PC-9 (cell line): ENCODE results near the gene PRPF8. TPM values are rescaled to one million over a fixed set of nuclear protein-coding genes. Genes with fewer than 3 reads are reported as not detected.
"Not testable (repeated sequence)": the region's sequence is repeated elsewhere in the genome, so short reads cannot be mapped to it uniquely, and the experiment has no call there.

Source experiments
- BruUV-seq: library from RNA; stranded (reverse); fragments of 400-500 nt; replicated peaks from 2 replicates; lab custom pipeline; 2021; lab: Mats Ljungman, UMichigan
- CTCF ChIA-PET: fragments of 300-600 bp; sonication (Branson Sonifier 250); formaldehyde crosslinking; loops from one replicate; lab custom pipeline; 2022; ENCODE audit warnings: antibody characterized with exemption; lab: Charles Lee
- POLR2A ChIA-PET: fragments of 300-600 bp; sonication (Branson Sonifier 250); formaldehyde crosslinking; loops from one replicate; lab custom pipeline; 2022; ENCODE audit warnings: antibody characterized with exemption; ENCODE audit not compliant: unreplicated experiment; lab: Charles Lee
- DNase-seq, 2 experiments: peaks; one replicate each; pipeline versions ENCODE4 v3.0.0 to v3.0.0-alpha.2; 2015 to 2022; ENCODE audit warnings: mixed read lengths in 1 of 2
- H2AFZ ChIP-seq: fragments of 200-600 bp; sonication (generic); 2 replicates; pipeline ENCODE4 v1.8.1; 2017; ENCODE audit warnings: antibody characterized with exemption
- H3F3A ChIP-seq: fragments of 200-600 bp; sonication (generic); 2 replicates; pipeline ENCODE4 v1.8.1; 2017; ENCODE audit warnings: antibody characterized with exemption, mild to moderate bottlenecking, low read depth; ENCODE audit not compliant: insufficient read depth
- H3K27ac ChIP-seq: fragments of 200-600 bp; sonication (generic); 2 replicates; pipeline ENCODE4 v1.6.1; 2016; ENCODE audit warnings: mixed run types
- H3K27me3 ChIP-seq: fragments of 200-600 bp; sonication (generic); 2 replicates; pipeline ENCODE4 v1.6.1; 2016; ENCODE audit warnings: low read depth, mixed run types; ENCODE audit not compliant: insufficient read depth
- H3K36me3 ChIP-seq: fragments of 200-600 bp; sonication (generic); 2 replicates; pipeline ENCODE4 v1.6.1; 2016; ENCODE audit warnings: low read depth, mixed run types
- H3K4me1 ChIP-seq: fragments of 200-600 bp; sonication (generic); replicated peaks from 2 replicates; pipeline ENCODE4 v1.6.1; 2016; ENCODE audit warnings: mixed run types; ENCODE audit not compliant: insufficient read depth
- H3K4me2 ChIP-seq: fragments of 200-600 bp; sonication (generic); 2 replicates; pipeline ENCODE4 v1.6.1; 2017; ENCODE audit warnings: mixed run types
- H3K4me3 ChIP-seq: fragments of 200-600 bp; sonication (generic); 2 replicates; pipeline ENCODE4 v1.6.1; 2016; ENCODE audit warnings: mixed run types
- H3K79me2 ChIP-seq: fragments of 200-600 bp; sonication (generic); 2 replicates; pipeline ENCODE4 v1.6.1; 2017; ENCODE audit warnings: low read depth, mixed run types
- H3K9me2 ChIP-seq: fragments of 200-600 bp; sonication (generic); 2 replicates; pipeline ENCODE4 v1.8.1; 2017; ENCODE audit warnings: mild to moderate bottlenecking; ENCODE audit not compliant: insufficient read depth
- H3K9me3 ChIP-seq: fragments of 200-600 bp; sonication (generic); 2 replicates; pipeline ENCODE4 v1.8.1; 2016; ENCODE audit warnings: low read depth; ENCODE audit not compliant: insufficient read depth
- H4K20me1 ChIP-seq: fragments of 200-600 bp; sonication (generic); 2 replicates; pipeline ENCODE4 v1.8.1; 2017; ENCODE audit not compliant: insufficient read depth
- EZH2 ChIP-seq: fragments of 200-600 bp; sonication (generic); IDR thresholded peaks from 2 replicates; pipeline ENCODE4 v1.8.0; 2017; ENCODE audit warnings: antibody characterized with exemption, low read depth
- intact Hi-C: fragments of 100-400 bp; cut with micrococcal nuclease; formaldehyde crosslinking; loops from one replicate; pipeline ENCODE4 v1.10.0; 2022; ENCODE audit not compliant: unreplicated experiment
- total RNA-seq: library from RNA; stranded (reverse); gene quantifications from 2 replicates; pipeline ENCODE4 v1.2.3, GENCODE V29; 2021
- TF ChIP-seq, protein P1 (sequence below): fragments of 200-600 bp; sonication (generic); conservative IDR thresholded peaks from 2 replicates; pipeline ENCODE4 v1.6.1; 2017; ENCODE audit warnings: mixed run types, antibody characterized with exemption, mild to moderate bottlenecking, moderate library complexity

PRPF8 gene
- total RNA-seq, 1 experiment from 2014 or later: 496 TPM

DNA sequence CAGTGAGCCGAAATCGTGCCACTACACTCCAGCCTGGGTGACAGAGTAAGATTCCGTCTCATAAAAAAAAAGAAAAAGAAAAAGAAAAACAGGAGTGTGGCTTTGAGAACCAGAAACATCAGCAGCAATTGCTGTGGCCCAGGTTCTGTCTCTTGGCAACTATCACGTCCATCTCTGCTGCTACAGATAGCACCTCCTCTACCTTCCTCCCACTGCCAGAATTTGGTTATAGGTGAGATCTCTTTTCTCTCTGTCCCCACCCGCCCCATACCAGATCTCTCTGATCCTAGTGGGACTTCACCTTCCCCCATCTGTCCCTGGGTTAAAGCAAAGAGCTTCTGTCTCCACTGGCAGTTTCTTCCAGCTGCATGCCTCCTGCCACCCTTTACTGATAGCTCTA, 22.4 kb upstream of the PRPF8 start:
- no peaks in the 10 kb centered on the region for H3K9me2 ChIP-seq
- H3K4me1 ChIP-seq: peaks cover 8% of the 10 kb centered on the region
- H3K79me2 ChIP-seq: no peaks in the 10 kb centered on the region
- H3K27me3 ChIP-seq: no peaks in the 10 kb centered on the region
- ChIA-PET POLR2A (no interaction called here), CTCF (no interaction called here)
- intact Hi-C loops: no loop called here
- no peaks in the 10 kb centered on the region for H3K9me3 ChIP-seq
- no peak overlapping the region for H3K4me2 ChIP-seq
- H2AFZ ChIP-seq: no peak overlapping the region
- no peaks in the 10 kb centered on the region for H4K20me1 ChIP-seq
- H3K27ac ChIP-seq: no peak overlapping the region
- no peak overlapping the region for H3K4me3 ChIP-seq
- 0 out of 2 replicates have a peak, but pooled peaks cover 3% of the 10 kb centered on the region for H3K36me3 ChIP-seq
- DNase-seq: no peak
- TF ChIP-seq EZH2: no peak
- TF ChIP-seq, protein P1, sequence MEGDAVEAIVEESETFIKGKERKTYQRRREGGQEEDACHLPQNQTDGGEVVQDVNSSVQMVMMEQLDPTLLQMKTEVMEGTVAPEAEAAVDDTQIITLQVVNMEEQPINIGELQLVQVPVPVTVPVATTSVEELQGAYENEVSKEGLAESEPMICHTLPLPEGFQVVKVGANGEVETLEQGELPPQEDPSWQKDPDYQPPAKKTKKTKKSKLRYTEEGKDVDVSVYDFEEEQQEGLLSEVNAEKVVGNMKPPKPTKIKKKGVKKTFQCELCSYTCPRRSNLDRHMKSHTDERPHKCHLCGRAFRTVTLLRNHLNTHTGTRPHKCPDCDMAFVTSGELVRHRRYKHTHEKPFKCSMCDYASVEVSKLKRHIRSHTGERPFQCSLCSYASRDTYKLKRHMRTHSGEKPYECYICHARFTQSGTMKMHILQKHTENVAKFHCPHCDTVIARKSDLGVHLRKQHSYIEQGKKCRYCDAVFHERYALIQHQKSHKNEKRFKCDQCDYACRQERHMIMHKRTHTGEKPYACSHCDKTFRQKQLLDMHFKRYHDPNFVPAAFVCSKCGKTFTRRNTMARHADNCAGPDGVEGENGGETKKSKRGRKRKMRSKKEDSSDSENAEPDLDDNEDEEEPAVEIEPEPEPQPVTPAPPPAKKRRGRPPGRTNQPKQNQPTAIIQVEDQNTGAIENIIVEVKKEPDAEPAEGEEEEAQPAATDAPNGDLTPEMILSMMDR: no peak
- BruUV-seq: no TSS peak
- peaks cover 16% of the 10 kb centered on the region for H3F3A ChIP-seq

DNA sequence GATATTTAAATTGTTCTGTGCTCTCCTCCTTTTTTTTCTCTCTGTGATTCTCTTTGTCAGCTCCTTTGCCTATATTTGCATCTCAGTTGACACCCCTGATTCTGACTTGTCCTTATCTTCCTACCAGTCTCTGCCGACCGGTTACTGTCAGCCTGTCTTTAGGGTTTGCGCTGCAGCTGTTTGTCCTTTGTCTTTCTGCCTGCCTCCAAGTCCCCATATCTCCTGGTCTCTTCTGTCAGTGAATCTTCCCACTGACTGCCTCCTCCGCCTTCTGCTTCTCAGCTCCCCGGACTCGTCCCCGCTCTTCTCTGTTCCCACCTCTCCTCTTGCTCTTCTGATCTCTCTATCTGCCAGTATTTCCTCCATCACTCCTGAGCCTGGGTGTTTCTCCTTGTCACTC, 20.3 kb upstream of the PRPF8 start:
- no peak for DNase-seq
- POLR2A ChIA-PET: no interaction called here

DNA sequence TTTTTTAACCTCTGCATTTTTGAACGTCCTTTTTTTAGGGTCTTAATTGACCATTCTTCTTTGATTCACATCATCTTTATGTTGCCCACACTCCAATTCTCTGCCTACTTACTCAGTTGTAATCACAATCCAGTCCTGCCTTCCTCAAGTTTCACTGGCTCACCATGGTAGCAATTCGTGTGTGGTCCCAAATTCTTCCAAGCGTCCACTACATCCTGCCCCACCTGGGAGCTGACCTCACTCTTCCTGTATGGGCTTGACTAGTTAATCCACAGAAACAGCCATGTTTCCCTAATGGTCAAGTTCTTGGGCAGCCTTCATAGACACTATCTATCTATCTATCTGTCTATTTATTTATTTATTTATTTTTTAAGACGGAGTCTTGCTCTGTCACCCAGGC, 18.4 kb upstream of the PRPF8 start:
- no peak overlapping the region for H2AFZ ChIP-seq
- BruUV-seq: no TSS peak
- no peaks in the 10 kb centered on the region for H3K36me3 ChIP-seq
- H3K27ac ChIP-seq: no peak overlapping the region
- no peak for DNase-seq
- no peaks in the 10 kb centered on the region for H3K79me2 ChIP-seq
- TF ChIP-seq, protein P1: no peak
- no peak for TF ChIP-seq EZH2
- intact Hi-C loops: no loop called here
- H3F3A ChIP-seq: no peaks in the 10 kb centered on the region; the same call in 1 of the 2 replicates
- H3K9me2 ChIP-seq: no peaks in the 10 kb centered on the region
- ChIA-PET POLR2A (no interaction called here), CTCF (no interaction called here)
- H3K9me3 ChIP-seq: no peaks in the 10 kb centered on the region
- no peaks in the 10 kb centered on the region for H4K20me1 ChIP-seq
- H3K4me3 ChIP-seq: no peak overlapping the region
- H3K4me1 ChIP-seq: no peaks in the 10 kb centered on the region
- no peaks in the 10 kb centered on the region for H3K27me3 ChIP-seq
- H3K4me2 ChIP-seq: no peak overlapping the region

More for the DNA sequence above, 20.3 kb upstream of the PRPF8 start:
- H4K20me1 ChIP-seq: no peaks in the 10 kb centered on the region
- H3K9me3 ChIP-seq: no peaks in the 10 kb centered on the region
- H3K4me3 ChIP-seq: no peak overlapping the region
- CTCF ChIA-PET: interaction anchor here (0.7 kb wide), 1 partner anchor 37 kb away, joined by 4 read pairs; no protein-coding TSS in a partner anchor
- no peak overlapping the region for H3K4me2 ChIP-seq
- BruUV-seq: no TSS peak
- H2AFZ ChIP-seq: no peak overlapping the region
- H3K79me2 ChIP-seq: no peaks in the 10 kb centered on the region
- H3K27ac ChIP-seq: no peak overlapping the region
- no peaks in the 10 kb centered on the region for H3K4me1 ChIP-seq
- H3K9me2 ChIP-seq: no peaks in the 10 kb centered on the region
- H3K36me3 ChIP-seq: no peaks in the 10 kb centered on the region
- H3K27me3 ChIP-seq: no peaks in the 10 kb centered on the region
- no peaks in the 10 kb centered on the region; the same call in 1 of the 2 replicates for H3F3A ChIP-seq
- intact Hi-C loops: no loop called here
- TF ChIP-seq, protein P1: no peak
- no peak for TF ChIP-seq EZH2

DNA sequence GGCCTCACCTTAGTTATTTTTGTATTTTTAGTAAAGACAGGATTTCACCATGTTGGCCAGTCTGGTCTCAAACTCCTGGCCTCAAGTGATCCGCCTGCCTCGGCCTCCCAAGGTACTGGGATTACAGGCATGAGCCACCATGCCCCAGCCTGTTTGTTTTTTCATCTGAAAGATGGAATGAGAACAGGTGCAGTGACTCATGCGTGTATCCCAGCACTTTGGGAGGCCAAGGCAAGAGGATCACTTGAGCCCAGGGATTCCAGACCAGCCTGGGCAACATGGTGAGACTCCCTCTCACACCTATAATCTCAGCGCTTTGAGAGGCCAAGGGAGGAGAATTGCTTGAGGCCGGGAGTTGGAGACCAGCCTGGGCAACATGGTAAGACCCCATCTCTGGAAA, 15.2 kb upstream of the PRPF8 start:
- DNase-seq: peak in 1 of 2 experiments; percentile 33
- H3K4me2 ChIP-seq, intact Hi-C loops, H3K79me2 ChIP-seq, H3F3A ChIP-seq, H3K27ac ChIP-seq, H3K27me3 ChIP-seq, H3K36me3 ChIP-seq, H3K9me3 ChIP-seq, H2AFZ ChIP-seq, CTCF ChIA-PET, H4K20me1 ChIP-seq, H3K9me2 ChIP-seq, H3K4me3 ChIP-seq, H3K4me1 ChIP-seq, BruUV-seq: not testable (repeated sequence)
- POLR2A ChIA-PET: interaction anchor here (0.7 kb wide), 1 partner anchor 16 kb away, joined by 3 read pairs; no protein-coding TSS in a partner anchor
